NB4 (cell line): ENCODE measurements around the gene SLCO4A1.

Source experiments
- DNase-seq: peaks from one replicate; pipeline ENCODE4 v3.0.0; 2010; ENCODE audit warnings: low read depth
- H3K4me3 ChIP-seq: one replicate; pipeline ENCODE4 v1.5.1; 2011; ENCODE audit warnings: mild to moderate bottlenecking, low read depth, low read length, moderate library complexity
- CTCF ChIP-seq: IDR thresholded peaks from one replicate; pipeline ENCODE4 v1.5.1; 2012; ENCODE audit warnings: low read depth, low read length
- MAX ChIP-seq: IDR thresholded peaks from 2 replicates; pipeline ENCODE4 v1.6.1; 2011; ENCODE audit warnings: low read depth, low read length
- MYC ChIP-seq: IDR thresholded peaks from 2 replicates; pipeline ENCODE4 v1.6.1; 2011; ENCODE audit warnings: low read depth, low read length
- POLR2A ChIP-seq: IDR thresholded peaks from 2 replicates; pipeline ENCODE4 v1.6.1; 2011; ENCODE audit warnings: mild to moderate bottlenecking; ENCODE audit not compliant: insufficient read length; ENCODE audit errors: extremely low read depth

The SLCO4A1 gene

GRCh38 chr20:62601714-62602113 lies 40.6 kb upstream of the SLCO4A1 start:
- no peak for TF ChIP-seq CTCF
- TF ChIP-seq MYC = no peak
- TF ChIP-seq POLR2A = no peak
- TF ChIP-seq MAX = no peak
- no peak for DNase-seq
- peak overlapping the region; percentile 71 for H3K4me3 ChIP-seq

GRCh38 chr20:62602550-62602949 lies 39.8 kb upstream of the SLCO4A1 start:
- peak; percentile 98 for DNase-seq
- peak overlapping the region; percentile 71 for H3K4me3 ChIP-seq

GRCh38 chr20:62603021-62603906 lies 39.0 kb upstream of the SLCO4A1 start:
- TF ChIP-seq CTCF (no peak), MYC (peak; percentile 70), MAX (peak; percentile 76)
- DNase-seq = peak; percentile 99
- H3K4me3 ChIP-seq = peak overlapping the region; percentile 84

More at GRCh38 chr20:62602550-62602949, 39.8 kb upstream of the SLCO4A1 start:
- TF ChIP-seq MYC (peak; percentile 65), CTCF (no peak), POLR2A (peak; percentile 82), MAX (peak; percentile 44; the same call in 1 of the 2 replicates)

GRCh38 chr20:62603907-62604785 lies 38.2 kb upstream of the SLCO4A1 start:
- TF ChIP-seq MYC = peak; percentile 62; the same call in 1 of the 2 replicates
- TF ChIP-seq MAX = peak; percentile 57
- TF ChIP-seq CTCF = no peak
- TF ChIP-seq POLR2A = peak; percentile 91
- peak overlapping the region; percentile 84 for H3K4me3 ChIP-seq
- DNase-seq = peak; percentile 75

GRCh38 chr20:62604796-62605195 lies 37.5 kb upstream of the SLCO4A1 start:
- peak overlapping the region; percentile 84 for H3K4me3 ChIP-seq
- DNase-seq = no peak
- no peak for TF ChIP-seq CTCF
- TF ChIP-seq MAX = no peak; the same call in 1 of the 2 replicates
- TF ChIP-seq MYC = no peak
- TF ChIP-seq POLR2A = no peak
